ENCODE measurements around the gene NSUN2. TPM values are rescaled to one million over a fixed set of nuclear protein-coding genes. Genes with fewer than 3 reads are reported as not detected.

NSUN2 gene
- total RNA-seq, 1 donor from 2014 or later: 34.4 TPM

DNA sequence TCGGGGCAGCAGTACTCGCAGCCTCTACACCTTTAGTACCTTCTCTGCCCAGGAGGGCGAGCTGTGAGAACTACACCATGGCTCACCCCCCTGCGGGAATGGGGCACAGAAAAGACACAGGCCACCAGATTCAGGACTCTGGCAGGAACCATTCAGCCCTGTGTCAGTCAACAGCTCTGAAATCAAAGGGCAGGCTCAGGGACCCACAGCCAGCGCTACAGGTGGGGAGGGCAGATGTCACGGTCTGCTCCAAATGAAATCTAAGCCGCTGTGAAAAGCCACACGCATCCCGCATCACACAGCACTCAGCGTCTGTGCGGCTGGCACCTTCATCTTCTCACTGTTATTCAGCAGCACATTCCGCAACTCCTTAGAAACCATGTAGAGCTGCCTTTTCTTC lies 27.9 kb downstream of the NSUN2 start:
- no peaks in the 10 kb centered on the region for H3K9me3 ChIP-seq (replicated peaks)
- intact Hi-C loops (cut with micrococcal nuclease): no loop called here
- TF ChIP-seq, protein P1, sequence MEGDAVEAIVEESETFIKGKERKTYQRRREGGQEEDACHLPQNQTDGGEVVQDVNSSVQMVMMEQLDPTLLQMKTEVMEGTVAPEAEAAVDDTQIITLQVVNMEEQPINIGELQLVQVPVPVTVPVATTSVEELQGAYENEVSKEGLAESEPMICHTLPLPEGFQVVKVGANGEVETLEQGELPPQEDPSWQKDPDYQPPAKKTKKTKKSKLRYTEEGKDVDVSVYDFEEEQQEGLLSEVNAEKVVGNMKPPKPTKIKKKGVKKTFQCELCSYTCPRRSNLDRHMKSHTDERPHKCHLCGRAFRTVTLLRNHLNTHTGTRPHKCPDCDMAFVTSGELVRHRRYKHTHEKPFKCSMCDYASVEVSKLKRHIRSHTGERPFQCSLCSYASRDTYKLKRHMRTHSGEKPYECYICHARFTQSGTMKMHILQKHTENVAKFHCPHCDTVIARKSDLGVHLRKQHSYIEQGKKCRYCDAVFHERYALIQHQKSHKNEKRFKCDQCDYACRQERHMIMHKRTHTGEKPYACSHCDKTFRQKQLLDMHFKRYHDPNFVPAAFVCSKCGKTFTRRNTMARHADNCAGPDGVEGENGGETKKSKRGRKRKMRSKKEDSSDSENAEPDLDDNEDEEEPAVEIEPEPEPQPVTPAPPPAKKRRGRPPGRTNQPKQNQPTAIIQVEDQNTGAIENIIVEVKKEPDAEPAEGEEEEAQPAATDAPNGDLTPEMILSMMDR (IDR thresholded peaks at IDR 0.05; ENCODE audit: borderline replicate concordance): no peak
- H3K27ac ChIP-seq (replicated peaks): no peak overlapping the region
- H3K36me3 ChIP-seq: peaks cover 100% of the 10 kb centered on the region
- no peaks in the 10 kb centered on the region for H3K27me3 ChIP-seq (ENCODE audit: low read depth)
- no peak for DNase-seq
- H3K4me3 ChIP-seq: no peak overlapping the region
- peaks cover 10% of the 10 kb centered on the region for H3K4me1 ChIP-seq

- H3K27ac ChIP-seq (replicated peaks): no peak overlapping the region
- peaks cover 100% of the 10 kb centered on the region for H3K36me3 ChIP-seq
- no peaks in the 10 kb centered on the region for H3K9me3 ChIP-seq (replicated peaks)
- no peak overlapping the region for H3K4me3 ChIP-seq
- TF ChIP-seq, protein P1 (IDR thresholded peaks at IDR 0.05; ENCODE audit: borderline replicate concordance): no peak
- no peaks in the 10 kb centered on the region for H3K27me3 ChIP-seq (ENCODE audit: low read depth)
- H3K4me1 ChIP-seq: peaks cover 10% of the 10 kb centered on the region
- DNase-seq: no peak
- intact Hi-C loops (cut with micrococcal nuclease): no loop called here
Observed at GRCh38 chr5:6604341-6604740, 28.5 kb downstream of the NSUN2 start.

GRCh38 chr5:6603643-6604042 lies 29.2 kb downstream of the NSUN2 start:
- intact Hi-C loops (cut with micrococcal nuclease): no loop called here
- H3K36me3 ChIP-seq: peaks cover 100% of the 10 kb centered on the region

DNA sequence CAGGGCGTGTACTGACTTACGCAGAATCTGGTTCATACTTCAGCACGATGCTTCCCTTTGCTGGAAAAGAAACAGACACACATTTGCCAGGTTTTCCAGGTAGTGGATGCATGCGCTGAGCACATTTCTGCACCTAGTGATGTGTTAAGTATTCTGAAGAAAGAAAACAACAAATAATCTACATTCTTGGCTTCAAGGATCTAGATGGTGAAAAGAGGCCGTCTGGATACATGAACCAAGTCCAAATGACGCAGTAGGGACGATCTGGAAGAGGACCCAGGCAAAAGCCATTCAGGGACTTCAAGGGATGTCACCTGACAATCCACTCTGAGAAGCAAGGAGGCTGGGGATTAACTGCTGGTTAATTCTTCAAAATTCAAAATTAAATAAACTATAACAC lies 30.4 kb downstream of the NSUN2 start:
- intact Hi-C loops (cut with micrococcal nuclease): no loop called here
- DNase-seq: no peak
- Histone ChIP-seq H3K4me3 (no peak overlapping the region), H3K27ac (replicated peaks) (no peak overlapping the region), H3K4me1 (peaks cover 22% of the 10 kb centered on the region), H3K9me3 (replicated peaks) (no peaks in the 10 kb centered on the region), H3K27me3 (ENCODE audit: low read depth) (no peaks in the 10 kb centered on the region), H3K36me3 (peaks cover 97% of the 10 kb centered on the region)
- TF ChIP-seq, protein P1 (IDR thresholded peaks at IDR 0.05; ENCODE audit: borderline replicate concordance): no peak

More at GRCh38 chr5:6603643-6604042, 29.2 kb downstream of the NSUN2 start:
- no peaks in the 10 kb centered on the region for H3K27me3 ChIP-seq (ENCODE audit: low read depth)
- H3K4me1 ChIP-seq: peaks cover 13% of the 10 kb centered on the region
- H3K9me3 ChIP-seq (replicated peaks): no peaks in the 10 kb centered on the region
- H3K4me3 ChIP-seq: no peak overlapping the region
- TF ChIP-seq, protein P1 (IDR thresholded peaks at IDR 0.05; ENCODE audit: borderline replicate concordance): no peak
- DNase-seq: peak; percentile 53
- peak overlapping the region; percentile 28 for H3K27ac ChIP-seq (replicated peaks)

- no peak overlapping the region for H3K27ac ChIP-seq (replicated peaks)
- intact Hi-C loops (cut with micrococcal nuclease): no loop called here
- H3K4me1 ChIP-seq: peaks cover 22% of the 10 kb centered on the region
- H3K4me3 ChIP-seq: no peak overlapping the region
- peaks cover 97% of the 10 kb centered on the region for H3K36me3 ChIP-seq
- DNase-seq: no peak
- no peaks in the 10 kb centered on the region for H3K27me3 ChIP-seq (ENCODE audit: low read depth)
- H3K9me3 ChIP-seq (replicated peaks): no peaks in the 10 kb centered on the region
- TF ChIP-seq, protein P1 (IDR thresholded peaks at IDR 0.05; ENCODE audit: borderline replicate concordance): no peak
Observed at GRCh38 chr5:6601816-6602215, 31.0 kb downstream of the NSUN2 start.

Data from left ventricle myocardium inferior (tissue), 1 donor.